Endodermal cell (in vitro differentiated cells): ENCODE measurements around the gene LMO1. TPM values are rescaled to one million over a fixed set of nuclear protein-coding genes. Genes with fewer than 3 reads are reported as not detected.

ENCODE experiments used
- DNase-seq: peaks from one replicate; pipeline ENCODE4 v3.0.0-alpha.2; 2017
- H3K27ac ChIP-seq: 2 replicates; pipeline ENCODE4 v1.5.1; 2013; ENCODE audit warnings: mild to moderate bottlenecking, low read depth, low read length, moderate library complexity
- H3K27me3 ChIP-seq: 2 replicates; pipeline ENCODE4 v1.6.1; 2013; ENCODE audit warnings: mild to moderate bottlenecking, low read length, moderate library complexity; ENCODE audit not compliant: insufficient read depth, control insufficient read depth, poor library complexity, severe bottlenecking
- H3K36me3 ChIP-seq: 2 replicates; pipeline ENCODE4 v1.7.0; 2013; ENCODE audit warnings: mild to moderate bottlenecking, low read length, moderate library complexity; ENCODE audit not compliant: control insufficient read depth, insufficient read depth
- H3K4me1 ChIP-seq: one replicate; pipeline ENCODE4 v1.7.0; 2013; ENCODE audit warnings: low read length; ENCODE audit not compliant: control insufficient read depth, insufficient read depth
- H3K4me3 ChIP-seq: 2 replicates; pipeline ENCODE4 v1.5.1; 2013; ENCODE audit warnings: mild to moderate bottlenecking, low read length, moderate library complexity
- H3K9ac ChIP-seq: 2 replicates; pipeline ENCODE4 v1.6.1; 2013; ENCODE audit warnings: mild to moderate bottlenecking, low read length, moderate library complexity; ENCODE audit not compliant: poor library complexity, severe bottlenecking; ENCODE audit errors: extremely low read depth
- H3K9me3 ChIP-seq: 2 replicates; pipeline ENCODE4 v1.6.1; 2013; ENCODE audit warnings: mild to moderate bottlenecking, low read length, moderate library complexity; ENCODE audit not compliant: control insufficient read depth
- H3K27ac Mint-ChIP-seq: 2 replicates; pipeline ENCODE4 v1.8.0; 2020; ENCODE audit warnings: mixed read lengths
- H3K27me3 Mint-ChIP-seq: 2 replicates; pipeline ENCODE4 v1.8.0; 2021; ENCODE audit warnings: mild to moderate bottlenecking, mixed read lengths; ENCODE audit not compliant: insufficient read depth
- H3K36me3 Mint-ChIP-seq: 2 replicates; pipeline ENCODE4 v1.8.0; 2020; ENCODE audit warnings: low read depth, mixed read lengths
- H3K4me1 Mint-ChIP-seq: 2 replicates; pipeline ENCODE4 v1.8.0; 2020; ENCODE audit warnings: mixed read lengths
- H3K4me3 Mint-ChIP-seq: 2 replicates; pipeline ENCODE4 v1.8.0; 2020; ENCODE audit warnings: mild to moderate bottlenecking, moderate library complexity, mixed read lengths
- H3K9me3 Mint-ChIP-seq: 2 replicates; pipeline ENCODE4 v1.8.0; 2020; ENCODE audit warnings: mild to moderate bottlenecking, mixed read lengths
- WGBS, 2 experiments: methylation state at CpG; one replicate each; pipeline versions ENCODE4 v1.1.5 to v1.1.7; 2013; ENCODE audit warnings: missing lambda C conversion rate in 2 of 2, mixed read lengths in 1 of 2; ENCODE audit not compliant: insufficient coverage in 1 of 2, insufficient read length in 1 of 2; 5-methylcytosine and 5-hydroxymethylcytosine counted together
- total RNA-seq, 2 donors: library from RNA; stranded (reverse); fragmentation: NEBNext Ultra II Directional in 1 of 2; extraction: Animal tissue kit (Norgen Biotek cat#: 25700) in 1 of 2; gene quantifications; 2 replicates in 1 of 2; 3 replicates in 1 of 2; pipeline ENCODE4 v1.2.1, GENCODE V29; 2021
- TF ChIP-seq, protein P1 (sequence below): fragments of 200-600 bp; sonication (generic); conservative IDR thresholded peaks from 2 replicates; pipeline ENCODE4 v1.5.0; 2021; ENCODE audit warnings: antibody characterized with exemption, mild to moderate bottlenecking

LMO1 gene
- total RNA-seq, 2 donors from 2014 or later, result 0.46 TPM; not detected in 1

DNA sequence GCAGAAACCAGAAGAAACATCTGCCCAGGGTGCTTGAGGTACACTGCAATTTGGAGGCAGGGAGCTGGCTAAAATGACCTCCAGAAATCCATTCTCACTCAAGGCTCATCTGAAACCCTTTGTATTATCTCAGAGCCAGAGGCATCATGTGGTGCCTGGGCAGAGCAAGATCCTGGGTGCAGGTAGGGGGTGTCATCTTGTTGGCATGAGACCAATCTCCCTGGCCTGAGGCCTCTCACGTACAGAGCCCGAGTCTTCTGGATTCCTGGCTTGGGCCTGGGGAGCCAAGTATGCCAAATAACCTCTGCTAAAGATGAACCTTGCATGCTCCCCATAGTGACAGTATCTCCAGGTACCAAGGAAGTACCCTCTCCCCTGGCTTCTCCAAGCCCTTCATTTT is 2.4 kb downstream of the LMO1 start:
- H3K4me3 ChIP-seq, result no peak overlapping the region
- WGBS, 2 experiments, result 94 to 100% methylated on average over 2 of the region's 2 CpGs
- no peak for DNase-seq
- no peaks in the 10 kb centered on the region for H3K36me3 ChIP-seq
- H3K9ac ChIP-seq, result no peak overlapping the region
- Mint-ChIP-seq H3K27ac (no peak overlapping the region), H3K36me3 (no peaks in the 10 kb centered on the region), H3K27me3 (peaks cover 80% of the 10 kb centered on the region), H3K4me1 (peaks cover 5% of the 10 kb centered on the region), H3K4me3 (no peak overlapping the region), H3K9me3 (no peaks in the 10 kb centered on the region)
- TF ChIP-seq, protein P1, sequence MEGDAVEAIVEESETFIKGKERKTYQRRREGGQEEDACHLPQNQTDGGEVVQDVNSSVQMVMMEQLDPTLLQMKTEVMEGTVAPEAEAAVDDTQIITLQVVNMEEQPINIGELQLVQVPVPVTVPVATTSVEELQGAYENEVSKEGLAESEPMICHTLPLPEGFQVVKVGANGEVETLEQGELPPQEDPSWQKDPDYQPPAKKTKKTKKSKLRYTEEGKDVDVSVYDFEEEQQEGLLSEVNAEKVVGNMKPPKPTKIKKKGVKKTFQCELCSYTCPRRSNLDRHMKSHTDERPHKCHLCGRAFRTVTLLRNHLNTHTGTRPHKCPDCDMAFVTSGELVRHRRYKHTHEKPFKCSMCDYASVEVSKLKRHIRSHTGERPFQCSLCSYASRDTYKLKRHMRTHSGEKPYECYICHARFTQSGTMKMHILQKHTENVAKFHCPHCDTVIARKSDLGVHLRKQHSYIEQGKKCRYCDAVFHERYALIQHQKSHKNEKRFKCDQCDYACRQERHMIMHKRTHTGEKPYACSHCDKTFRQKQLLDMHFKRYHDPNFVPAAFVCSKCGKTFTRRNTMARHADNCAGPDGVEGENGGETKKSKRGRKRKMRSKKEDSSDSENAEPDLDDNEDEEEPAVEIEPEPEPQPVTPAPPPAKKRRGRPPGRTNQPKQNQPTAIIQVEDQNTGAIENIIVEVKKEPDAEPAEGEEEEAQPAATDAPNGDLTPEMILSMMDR, result no peak
- peaks cover 71% of the 10 kb centered on the region for H3K27me3 ChIP-seq
- H3K27ac ChIP-seq, result no peak overlapping the region
- H3K4me1 ChIP-seq, result no peaks in the 10 kb centered on the region
- no peaks in the 10 kb centered on the region for H3K9me3 ChIP-seq

DNA sequence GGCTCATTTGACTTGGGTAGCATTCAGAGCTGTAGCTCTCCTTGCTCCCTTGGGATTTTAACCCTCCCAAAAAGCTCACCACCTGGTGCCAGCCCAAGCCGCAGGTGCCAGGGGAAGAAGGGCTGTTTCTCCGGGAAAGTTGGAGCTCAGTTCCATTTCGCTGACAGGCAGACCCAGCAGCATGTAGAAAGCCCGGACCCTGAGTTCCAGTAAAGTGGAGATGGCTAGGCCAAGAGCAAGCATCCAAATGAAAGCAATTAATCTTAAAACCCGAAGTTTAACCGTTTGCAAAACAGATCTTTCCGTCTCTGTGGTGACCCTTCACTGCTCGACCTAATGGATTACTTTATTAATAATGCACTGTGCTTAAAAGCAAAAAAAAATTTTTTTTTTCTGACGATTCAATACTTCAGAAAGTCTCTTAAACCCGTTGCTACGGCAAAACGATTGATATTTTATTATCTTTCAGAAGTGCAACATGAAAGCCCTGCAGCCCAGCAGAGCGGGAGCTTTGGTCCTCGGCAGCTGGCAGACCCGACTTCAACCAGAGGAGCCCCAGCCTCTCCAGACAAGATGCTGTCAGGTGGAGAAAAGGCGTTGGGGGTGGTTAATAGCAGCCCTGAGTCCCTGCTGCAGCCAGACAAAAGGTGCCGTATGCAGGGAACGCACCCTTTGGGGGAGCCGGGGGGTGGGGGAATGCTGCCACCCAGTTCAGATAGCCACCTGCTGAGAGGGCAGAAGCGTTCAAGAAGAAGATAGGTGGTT is 3.3 kb downstream of the LMO1 start:
- TF ChIP-seq, protein P1, result no peak
- Mint-ChIP-seq H3K27me3 (peaks cover 71% of the 10 kb centered on the region), H3K36me3 (no peaks in the 10 kb centered on the region), H3K9me3 (no peaks in the 10 kb centered on the region), H3K4me1 (peaks cover 5% of the 10 kb centered on the region), H3K27ac (no peak overlapping the region), H3K4me3 (no peak overlapping the region)
- Histone ChIP-seq H3K4me1 (no peaks in the 10 kb centered on the region), H3K36me3 (no peaks in the 10 kb centered on the region), H3K9me3 (no peaks in the 10 kb centered on the region), H3K4me3 (no peak overlapping the region), H3K27me3 (peaks cover 62% of the 10 kb centered on the region), H3K9ac (no peak overlapping the region), H3K27ac (no peak overlapping the region)
- 89% methylated on average over 17 to 20 of the region's 20 CpGs for WGBS, 2 experiments
- DNase-seq, result peak; percentile 34

DNA sequence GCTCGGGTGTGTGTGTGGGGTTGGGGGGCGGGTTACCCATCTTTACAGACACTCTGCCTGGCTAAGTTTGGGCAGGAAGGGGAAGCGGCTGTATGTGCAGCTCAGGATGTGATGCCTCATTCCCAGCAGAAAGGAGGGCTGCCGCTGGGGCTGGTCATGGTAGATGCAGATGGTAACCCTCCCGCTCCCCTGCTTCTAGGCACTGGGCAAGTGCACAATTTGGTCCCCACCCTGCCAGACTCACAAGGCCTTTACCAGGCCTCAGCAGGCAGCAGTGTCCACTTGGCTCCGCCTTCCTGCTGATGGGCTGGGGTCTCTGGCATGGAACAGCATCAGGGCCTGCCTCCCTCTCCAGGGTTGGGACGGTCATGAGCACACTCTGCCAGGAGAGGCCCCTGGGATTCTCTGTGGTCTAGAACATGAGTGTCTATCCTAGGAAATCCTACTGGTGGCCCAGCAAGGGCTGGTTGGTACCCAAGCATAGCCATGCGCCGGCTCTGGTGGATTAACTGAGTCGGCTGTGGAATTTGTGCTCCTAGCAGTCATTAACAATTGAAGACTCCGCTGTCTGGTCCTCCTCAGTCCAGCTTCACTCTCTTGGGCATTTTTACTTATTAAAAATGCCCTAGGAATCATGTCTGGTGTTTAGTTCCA is 4.2 kb downstream of the LMO1 start:
- Mint-ChIP-seq H3K27me3 (peaks cover 65% of the 10 kb centered on the region), H3K27ac (no peak overlapping the region), H3K9me3 (no peaks in the 10 kb centered on the region), H3K4me3 (no peak overlapping the region), H3K4me1 (peaks cover 5% of the 10 kb centered on the region), H3K36me3 (no peaks in the 10 kb centered on the region)
- TF ChIP-seq, protein P1, result no peak
- H3K9ac ChIP-seq, result no peak overlapping the region
- no peaks in the 10 kb centered on the region for H3K36me3 ChIP-seq
- 84 to 98% methylated on average over 8 to 11 of the region's 11 CpGs for WGBS, 2 experiments
- H3K27ac ChIP-seq, result no peak overlapping the region
- H3K27me3 ChIP-seq, result peaks cover 53% of the 10 kb centered on the region
- DNase-seq, result no peak
- no peaks in the 10 kb centered on the region for H3K4me1 ChIP-seq
- no peaks in the 10 kb centered on the region for H3K9me3 ChIP-seq
- no peak overlapping the region for H3K4me3 ChIP-seq
